Gastrocnemius medialis (tissue), 4 donors: Measurements from ENCODE around the gene OSBP2.

Experiments used
- POLR2A ChIP-seq, 2 donors: fragments of 450-650 bp; IDR thresholded peaks; one replicate each; pipeline ENCODE4 v1.6.1; 2017; ENCODE audit warnings: antibody characterized with exemption in 2 of 2, mild to moderate bottlenecking in 2 of 2, moderate library complexity in 2 of 2
- TF ChIP-seq, protein P1 (sequence below), 5 experiments: fragments of 450-650 bp in 3 of 5; fragments of 200-600 bp in 2 of 5; sonication (generic) in 2 of 5; IDR thresholded peaks in 4 of 5; conservative IDR thresholded peaks in 1 of 5; 1 replicate in 4 of 5; 2 replicates in 1 of 5; pipeline ENCODE4 v1.5.1; 2016 to 2019; ENCODE audit warnings: antibody characterized with exemption in 5 of 5, mild to moderate bottlenecking in 3 of 5, moderate library complexity in 3 of 5

DNA sequence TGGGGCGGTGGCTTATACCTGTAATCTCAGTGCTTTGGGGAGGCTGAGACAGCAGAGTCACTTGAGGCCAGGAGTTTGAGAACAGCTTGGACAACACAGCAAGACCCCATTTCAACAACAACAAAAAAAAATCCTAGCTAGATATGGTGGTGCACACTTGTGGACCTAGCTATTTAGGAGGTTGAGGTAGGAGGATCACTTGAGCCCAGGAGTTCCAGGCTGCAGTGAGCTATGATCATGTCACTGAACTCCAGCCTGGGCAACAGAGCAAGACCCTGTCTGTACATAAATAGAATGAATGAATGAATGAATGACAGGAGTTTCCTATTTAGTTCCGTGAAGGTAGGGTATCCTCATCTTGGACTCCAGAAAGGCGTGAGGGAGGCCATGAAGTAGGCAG is 107.0 kb downstream of the OSBP2 start:
- TF ChIP-seq, protein P1, sequence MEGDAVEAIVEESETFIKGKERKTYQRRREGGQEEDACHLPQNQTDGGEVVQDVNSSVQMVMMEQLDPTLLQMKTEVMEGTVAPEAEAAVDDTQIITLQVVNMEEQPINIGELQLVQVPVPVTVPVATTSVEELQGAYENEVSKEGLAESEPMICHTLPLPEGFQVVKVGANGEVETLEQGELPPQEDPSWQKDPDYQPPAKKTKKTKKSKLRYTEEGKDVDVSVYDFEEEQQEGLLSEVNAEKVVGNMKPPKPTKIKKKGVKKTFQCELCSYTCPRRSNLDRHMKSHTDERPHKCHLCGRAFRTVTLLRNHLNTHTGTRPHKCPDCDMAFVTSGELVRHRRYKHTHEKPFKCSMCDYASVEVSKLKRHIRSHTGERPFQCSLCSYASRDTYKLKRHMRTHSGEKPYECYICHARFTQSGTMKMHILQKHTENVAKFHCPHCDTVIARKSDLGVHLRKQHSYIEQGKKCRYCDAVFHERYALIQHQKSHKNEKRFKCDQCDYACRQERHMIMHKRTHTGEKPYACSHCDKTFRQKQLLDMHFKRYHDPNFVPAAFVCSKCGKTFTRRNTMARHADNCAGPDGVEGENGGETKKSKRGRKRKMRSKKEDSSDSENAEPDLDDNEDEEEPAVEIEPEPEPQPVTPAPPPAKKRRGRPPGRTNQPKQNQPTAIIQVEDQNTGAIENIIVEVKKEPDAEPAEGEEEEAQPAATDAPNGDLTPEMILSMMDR (IDR thresholded peaks at IDR 0.05 in 4 of 5, conservative IDR thresholded peaks at IDR 0.05 in 1 of 5) = no peak
- TF ChIP-seq POLR2A (IDR thresholded peaks at IDR 0.05) = no peak
